Kidney (tissue), 14 donors: ENCODE results near the gene CA10. TPM values are rescaled to one million over a fixed set of nuclear protein-coding genes. Genes with fewer than 3 reads are reported as not detected.

Experiments
- DNase-seq, 5 donors: peaks; one replicate each; pipeline ENCODE4 v3.0.0-alpha.2; 2013 to 2020
- FAIRE-seq: peaks from 2 replicates; lab custom pipeline; 2012; peaks lifted over from hg19 to GRCh38; lab: Jason Lieb, UNC
- H3K27ac ChIP-seq, 2 donors: one replicate each; pipeline ENCODE4 v1.7.0; 2013; ENCODE audit warnings: low read depth in 2 of 2, low read length in 2 of 2, inconsistent platforms in 1 of 2
- H3K27me3 ChIP-seq: one replicate; pipeline ENCODE4 v1.7.1; 2013; ENCODE audit warnings: low read length, inconsistent platforms; ENCODE audit not compliant: control insufficient read depth, insufficient read depth
- H3K36me3 ChIP-seq, 3 donors: one replicate each; pipeline versions ENCODE4 v1.7.0 to v1.7.1; 2013; ENCODE audit warnings: low read length in 3 of 3, control low read depth in 1 of 3, inconsistent platforms in 1 of 3; ENCODE audit not compliant: insufficient read depth in 3 of 3, control insufficient read depth in 2 of 3
- H3K4me1 ChIP-seq, 3 donors: one replicate each; pipeline versions ENCODE4 v1.7.0 to v1.7.1; 2013; ENCODE audit warnings: low read length in 3 of 3, inconsistent platforms in 1 of 3, low read depth in 1 of 3; ENCODE audit not compliant: control insufficient read depth in 2 of 3, insufficient read depth in 2 of 3
- H3K4me3 ChIP-seq, 3 donors: one replicate each; pipeline versions ENCODE4 v1.7.0 to v1.8.1; 2013; ENCODE audit warnings: low read length in 3 of 3, control low read depth in 1 of 3, inconsistent platforms in 1 of 3
- H3K9ac ChIP-seq, 3 donors: one replicate each; pipeline versions ENCODE4 v1.7.0 to v1.7.1; 2013; ENCODE audit warnings: low read length in 3 of 3, control low read depth in 1 of 3, inconsistent platforms in 1 of 3
- H3K9me3 ChIP-seq, 3 donors: one replicate each; pipeline versions ENCODE4 v1.7.0 to v1.7.1; 2013; ENCODE audit warnings: low read length in 3 of 3, control low read depth in 1 of 3, inconsistent platforms in 1 of 3; ENCODE audit not compliant: control insufficient read depth in 2 of 3, insufficient read depth in 1 of 3
- intact Hi-C: fragments of 100-400 bp; cut with DNase I; formaldehyde crosslinking; loops from one replicate; pipeline ENCODE4 v1.11.1; 2022
- polyA plus RNA-seq: library from polyadenylated mRNA; stranded (reverse); fragments of 350-450 nt; fragmentation: Illumina TruSeq; extraction: RNeasy Lipid Tissue Mini Kit (QIAGEN cat#74804); gene quantifications from one replicate; pipeline ENCODE4 v1.2.3, GENCODE V29; 2014; ENCODE audit warnings: low read depth, low replicate concordance; ENCODE audit not compliant: insufficient read depth
- total RNA-seq: library from RNA; stranded (reverse); fragmentation: NEBNext Ultra II Directional; extraction: Animal tissue kit (Norgen Biotek cat#: 25700); gene quantifications from one replicate; pipeline ENCODE4 v1.2.1, GENCODE V29; 2021
- TF ChIP-seq, protein P1 (sequence below): IDR thresholded peaks from 3 replicates; pipeline ENCODE4 v1.5.1; 2012; ENCODE audit warnings: mild to moderate bottlenecking, moderate library complexity, borderline replicate concordance; ENCODE audit not compliant: insufficient read depth; ENCODE audit errors: extremely low read depth
- donor health status: control.
- donor health status: control.
- donor health status: control.
- donor health status: control.
- donor health status: control.
- donor health status: DM: yes; HTN: yes; CAD: no.
- donor health status: Normal renal cell carcinoma (clear cell type).

The CA10 gene
- total and polyA plus RNA-seq, 2 donors from 2014 or later: 3.7 to 9.8 TPM

DNA sequence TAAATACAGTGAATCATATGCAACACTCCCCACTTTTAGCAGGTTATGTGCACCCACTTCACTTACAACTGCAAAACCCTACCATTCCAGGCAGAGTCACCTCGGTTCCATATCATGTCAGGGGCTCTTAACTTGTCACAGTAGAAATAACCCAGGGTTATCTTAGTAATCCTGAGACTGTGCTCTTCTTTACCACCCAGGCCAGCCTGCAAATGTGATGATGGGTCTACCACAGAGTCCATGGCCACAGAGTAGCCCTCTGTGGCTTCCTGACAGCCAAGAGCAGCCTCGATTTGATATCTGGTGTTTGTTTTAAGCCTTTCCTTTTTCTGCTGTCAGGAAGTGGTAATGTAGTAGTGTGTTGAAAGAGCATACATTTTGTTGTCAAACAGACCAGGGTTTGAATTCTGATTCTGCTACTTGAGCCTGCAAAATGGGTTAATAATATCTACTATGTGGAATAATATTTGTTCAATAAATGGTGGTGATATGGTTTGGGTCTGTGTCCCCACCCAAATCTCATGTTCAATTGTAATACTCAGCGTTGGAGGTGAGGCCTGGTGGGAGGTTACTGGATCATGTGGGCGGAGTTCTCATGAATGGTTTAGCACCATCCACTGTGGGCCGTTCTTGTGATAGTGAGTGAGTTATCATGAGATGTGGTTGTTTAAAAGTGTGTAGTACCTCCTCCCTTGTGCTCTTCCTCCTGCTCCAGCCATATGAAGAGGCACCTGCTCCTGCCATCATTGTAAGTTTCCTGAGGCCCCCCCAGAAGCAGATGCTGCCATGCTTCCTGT is 481.6 kb downstream of the CA10 start:
- Histone ChIP-seq H3K9ac (no peak overlapping the region), H3K9me3 (no peaks in the 10 kb centered on the region), H3K27ac (no peak overlapping the region), H3K4me3 (no peak overlapping the region), H3K36me3 (no peaks in the 10 kb centered on the region), H3K4me1 (no peaks in the 10 kb centered on the region), H3K27me3 (no peaks in the 10 kb centered on the region)
- TF ChIP-seq, protein P1, sequence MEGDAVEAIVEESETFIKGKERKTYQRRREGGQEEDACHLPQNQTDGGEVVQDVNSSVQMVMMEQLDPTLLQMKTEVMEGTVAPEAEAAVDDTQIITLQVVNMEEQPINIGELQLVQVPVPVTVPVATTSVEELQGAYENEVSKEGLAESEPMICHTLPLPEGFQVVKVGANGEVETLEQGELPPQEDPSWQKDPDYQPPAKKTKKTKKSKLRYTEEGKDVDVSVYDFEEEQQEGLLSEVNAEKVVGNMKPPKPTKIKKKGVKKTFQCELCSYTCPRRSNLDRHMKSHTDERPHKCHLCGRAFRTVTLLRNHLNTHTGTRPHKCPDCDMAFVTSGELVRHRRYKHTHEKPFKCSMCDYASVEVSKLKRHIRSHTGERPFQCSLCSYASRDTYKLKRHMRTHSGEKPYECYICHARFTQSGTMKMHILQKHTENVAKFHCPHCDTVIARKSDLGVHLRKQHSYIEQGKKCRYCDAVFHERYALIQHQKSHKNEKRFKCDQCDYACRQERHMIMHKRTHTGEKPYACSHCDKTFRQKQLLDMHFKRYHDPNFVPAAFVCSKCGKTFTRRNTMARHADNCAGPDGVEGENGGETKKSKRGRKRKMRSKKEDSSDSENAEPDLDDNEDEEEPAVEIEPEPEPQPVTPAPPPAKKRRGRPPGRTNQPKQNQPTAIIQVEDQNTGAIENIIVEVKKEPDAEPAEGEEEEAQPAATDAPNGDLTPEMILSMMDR: no peak
- no peak for FAIRE-seq
- no peak for DNase-seq
- intact Hi-C loops: no loop called here

DNA sequence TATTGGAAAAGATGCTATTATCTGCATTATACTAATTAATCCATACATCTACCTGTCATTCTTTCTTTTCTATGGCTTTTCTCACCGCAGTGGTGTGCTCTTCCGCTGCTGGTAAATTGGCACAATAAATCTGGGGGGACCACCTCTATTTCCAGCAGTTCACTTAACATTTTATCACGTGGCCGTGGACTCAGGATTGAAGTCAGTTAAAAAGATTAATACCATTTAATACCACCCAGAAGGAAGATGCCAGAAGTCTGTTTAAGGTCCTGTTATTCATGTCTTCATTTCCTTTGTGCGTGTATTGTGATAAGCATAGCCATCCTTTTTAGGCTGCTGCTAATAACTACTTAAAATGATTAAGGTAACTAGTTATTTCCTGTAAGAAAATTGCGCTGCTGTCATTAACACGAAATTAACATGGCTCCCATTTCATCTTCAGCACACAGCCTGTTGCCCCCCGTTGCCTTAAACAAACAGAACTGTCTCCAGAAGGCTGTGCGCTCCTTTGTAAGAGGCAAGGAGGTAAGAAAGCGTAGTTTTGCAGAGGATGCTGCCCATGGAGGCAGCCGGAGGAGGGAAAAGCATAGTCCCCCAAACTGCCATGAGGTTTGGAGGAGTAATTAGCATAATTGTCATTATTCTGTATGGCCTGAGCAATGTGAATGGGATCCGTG is 483.8 kb downstream of the CA10 start:
- intact Hi-C loops: no loop called here
- FAIRE-seq (no peak), DNase-seq (no peak)
- Histone ChIP-seq H3K9ac (no peak overlapping the region), H3K9me3 (no peaks in the 10 kb centered on the region), H3K4me1 (no peaks in the 10 kb centered on the region), H3K27me3 (no peaks in the 10 kb centered on the region), H3K36me3 (no peaks in the 10 kb centered on the region), H3K4me3 (no peak overlapping the region), H3K27ac (no peak overlapping the region)
- TF ChIP-seq, protein P1: no peak

DNA sequence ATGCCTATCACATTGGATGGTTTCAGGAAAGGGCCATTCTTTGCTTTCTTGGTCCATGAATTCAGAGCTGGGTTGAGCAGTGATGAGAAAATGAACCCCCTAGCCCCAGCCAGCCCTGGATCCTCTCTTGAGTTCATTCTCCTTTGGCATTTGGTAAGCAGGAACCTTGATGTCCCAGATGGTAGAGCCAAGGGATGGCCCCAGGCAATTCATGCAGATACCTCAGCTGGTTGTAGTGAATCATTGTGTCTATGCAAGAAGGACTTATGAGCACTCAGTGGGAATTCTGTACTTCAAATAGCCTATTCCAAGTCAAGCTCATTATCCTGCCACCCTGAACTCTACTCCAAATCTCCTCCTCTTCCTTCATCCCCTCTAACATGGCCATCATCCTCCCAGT is 485.4 kb downstream of the CA10 start:
- no peaks in the 10 kb centered on the region for H3K27me3 ChIP-seq
- H3K9ac ChIP-seq: no peak overlapping the region
- no peaks in the 10 kb centered on the region for H3K4me1 ChIP-seq
- TF ChIP-seq, protein P1: no peak
- intact Hi-C loops: no loop called here
- H3K36me3 ChIP-seq: no peaks in the 10 kb centered on the region
- no peak overlapping the region for H3K4me3 ChIP-seq
- no peaks in the 10 kb centered on the region for H3K9me3 ChIP-seq
- FAIRE-seq: no peak
- no peak for DNase-seq
- H3K27ac ChIP-seq: no peak overlapping the region
